ENCODE data around the gene DCTN1.
A peak's percentile ranks its signal among the peaks of the same experiment; 100 is the strongest.

DCTN1 gene

GRCh38 chr2:74414441-74414840 lies 34.3 kb upstream of the DCTN1 start:
- no peak overlapping the region for H3K4me3 ChIP-seq (ENCODE audit: low read depth, low read length)
- no peak for TF ChIP-seq CTCF (IDR thresholded peaks at IDR 0.05; ENCODE audit: control insufficient read depth, extremely low read depth, insufficient read depth)
- DNase-seq (ENCODE audit: low read depth), result no peak

- no peak for TF ChIP-seq CTCF (IDR thresholded peaks at IDR 0.05; ENCODE audit: control insufficient read depth, extremely low read depth, insufficient read depth)
- no peak for DNase-seq (ENCODE audit: low read depth)
- no peak overlapping the region for H3K4me3 ChIP-seq (ENCODE audit: low read depth, low read length)
Measured at GRCh38 chr2:74413001-74413698, 33.0 kb upstream of the DCTN1 start.

GRCh38 chr2:74407682-74408081 lies 27.6 kb upstream of the DCTN1 start:
- DNase-seq (ENCODE audit: low read depth), result no peak
- TF ChIP-seq CTCF (IDR thresholded peaks at IDR 0.05; ENCODE audit: control insufficient read depth, extremely low read depth, insufficient read depth), result no peak
- H3K4me3 ChIP-seq (ENCODE audit: low read depth, low read length), result no peak overlapping the region

- no peak overlapping the region for H3K4me3 ChIP-seq (ENCODE audit: low read depth, low read length)
- no peak for DNase-seq (ENCODE audit: low read depth)
- no peak for TF ChIP-seq CTCF (IDR thresholded peaks at IDR 0.05; ENCODE audit: control insufficient read depth, extremely low read depth, insufficient read depth)
Measured at GRCh38 chr2:74406035-74406434, 25.9 kb upstream of the DCTN1 start.

- no peak overlapping the region for H3K4me3 ChIP-seq (ENCODE audit: low read depth, low read length)
- TF ChIP-seq CTCF (IDR thresholded peaks at IDR 0.05; ENCODE audit: control insufficient read depth, extremely low read depth, insufficient read depth), result no peak
- no peak for DNase-seq (ENCODE audit: low read depth)
Measured at GRCh38 chr2:74401891-74402290, 21.8 kb upstream of the DCTN1 start.

GRCh38 chr2:74399785-74400184 lies 19.7 kb upstream of the DCTN1 start:
- DNase-seq (ENCODE audit: low read depth), result no peak
- 0 out of 2 replicates have a peak, but pooled peaks have one; percentile 23 for TF ChIP-seq CTCF (IDR thresholded peaks at IDR 0.05; ENCODE audit: control insufficient read depth, extremely low read depth, insufficient read depth)
- no peak overlapping the region for H3K4me3 ChIP-seq (ENCODE audit: low read depth, low read length)

GRCh38 chr2:74396149-74396548 lies 16.0 kb upstream of the DCTN1 start:
- no peak for DNase-seq (ENCODE audit: low read depth)
- TF ChIP-seq CTCF (IDR thresholded peaks at IDR 0.05; ENCODE audit: control insufficient read depth, extremely low read depth, insufficient read depth), result no peak
- H3K4me3 ChIP-seq (ENCODE audit: low read depth, low read length), result no peak overlapping the region

Data from LNCaP clone FGC (cell line).